Activated CD4-positive, alpha-beta T cell treated with anti-CD3 and anti-CD28 coated beads, Interleukin-2, amount 50 U/mL, for 48 hours (primary cell): ENCODE data around the gene WARS2.

ENCODE experiments used
- DNase-seq, 2 experiments: peaks; one replicate each; pipeline ENCODE4 v3.0.0-alpha.2; 2020

Gene WARS2

GRCh38 chr1:118995312-118996016 lies 145.0 kb downstream of the WARS2 start:
- DNase-seq: no peak

GRCh38 chr1:118993700-118994026 lies 146.8 kb downstream of the WARS2 start:
- DNase-seq: no peak

- no peak for DNase-seq
Measured at GRCh38 chr1:118992868-118993699, 147.4 kb downstream of the WARS2 start.

GRCh38 chr1:118992237-118992825 lies 148.1 kb downstream of the WARS2 start:
- DNase-seq: no peak

GRCh38 chr1:118991448-118991847 lies 149.0 kb downstream of the WARS2 start:
- no peak for DNase-seq

GRCh38 chr1:118990513-118991152 lies 149.8 kb downstream of the WARS2 start:
- no peak for DNase-seq

GRCh38 chr1:118989878-118990378 lies 150.5 kb downstream of the WARS2 start:
- no peak for DNase-seq

- no peak for DNase-seq
Measured at GRCh38 chr1:118989006-118989815, 151.2 kb downstream of the WARS2 start.

- no peak for DNase-seq
Measured at GRCh38 chr1:118988186-118989005, 152.1 kb downstream of the WARS2 start, which contains the start of gene TBX15. Gene TBX15 (minus strand): TSS chr1:118988343. CDS start chr1:118987795, 548 bp downstream.

- DNase-seq: no peak
Measured at GRCh38 chr1:118987468-118988185, 152.8 kb downstream of the WARS2 start.

GRCh38 chr1:118986555-118987467 lies 153.6 kb downstream of the WARS2 start:
- no peak for DNase-seq

- DNase-seq: no peak
Measured at GRCh38 chr1:118985640-118986554, 154.6 kb downstream of the WARS2 start.

- no peak for DNase-seq
Measured at GRCh38 chr1:118984722-118985639, 155.5 kb downstream of the WARS2 start.

GRCh38 chr1:118984086-118984721 lies 156.2 kb downstream of the WARS2 start:
- no peak for DNase-seq

GRCh38 chr1:118983558-118984041 lies 156.9 kb downstream of the WARS2 start:
- DNase-seq: no peak

GRCh38 chr1:118982821-118983557 lies 157.5 kb downstream of the WARS2 start:
- no peak for DNase-seq
